K562 (cell line): ENCODE measurements around the gene LMLN. TPM values are rescaled to one million over a fixed set of nuclear protein-coding genes. Genes with fewer than 3 reads are reported as not detected.

Experiments
- ARID2 ChIP-seq: fragments of 450-650 bp; IDR thresholded peaks from 2 replicates; pipeline ENCODE4 v1.6.1; 2017; ENCODE audit warnings: antibody characterized with exemption, mild to moderate bottlenecking
- CBX2 ChIP-seq: fragments of 200-600 bp; sonication (generic); IDR thresholded peaks from one replicate; pipeline ENCODE4 v1.6.1; 2012; ENCODE audit warnings: mild to moderate bottlenecking, low read length, inconsistent platforms; ENCODE audit not compliant: insufficient read depth, poor library complexity, severe bottlenecking
- E2F3 ChIP-seq: fragments of 250-450 bp; sonication (Bioruptor Pico); IDR thresholded peaks from 2 replicates; pipeline ENCODE4 v1.4.0; 2020; ENCODE audit warnings: mild to moderate bottlenecking
- EP400 ChIP-seq: fragments of 450-650 bp; IDR thresholded peaks from 2 replicates; pipeline ENCODE4 v1.6.1; 2017; ENCODE audit warnings: antibody characterized with exemption, mild to moderate bottlenecking, moderate library complexity
- EZH2 ChIP-seq: IDR thresholded peaks from 2 replicates; pipeline ENCODE4 v1.6.1; 2012; ENCODE audit warnings: low read depth, mild to moderate bottlenecking, inconsistent platforms, low read length, borderline replicate concordance
- FOXJ3 ChIP-seq: sonication (generic); formaldehyde crosslinking; IDR thresholded peaks from 2 replicates; pipeline ENCODE4 v1.4.0; 2020; ENCODE audit warnings: mild to moderate bottlenecking, missing genetic modification reagents
- HNRNPH1 ChIP-seq: fragments of 200-400 bp; formaldehyde crosslinking; optimal IDR thresholded peaks from 2 replicates; pipeline ENCODE3; 2017; ENCODE audit warnings: low read depth, mild to moderate bottlenecking, low read length, moderate library complexity
- MED1 ChIP-seq: sonication (generic); formaldehyde crosslinking; IDR thresholded peaks from 2 replicates; pipeline ENCODE4 v1.8.1; 2023; ENCODE audit warnings: missing genetic modification reagents, borderline replicate concordance
- MEIS2 ChIP-seq: fragments of 450-650 bp; IDR thresholded peaks from 2 replicates; pipeline ENCODE4 v1.6.1; 2014; ENCODE audit warnings: mild to moderate bottlenecking; ENCODE audit not compliant: partially characterized antibody
- PCBP1 ChIP-seq: fragments of 200-400 bp; formaldehyde crosslinking; IDR thresholded peaks from 2 replicates; pipeline ENCODE4 v1.6.1; 2018; ENCODE audit warnings: mild to moderate bottlenecking, low read depth, low read length; ENCODE audit not compliant: poor library complexity, severe bottlenecking
- PCBP2 ChIP-seq: fragments of 200-400 bp; formaldehyde crosslinking; IDR thresholded peaks from 2 replicates; pipeline ENCODE4 v1.6.1; 2018; ENCODE audit warnings: low read length, low read depth, mild to moderate bottlenecking, moderate library complexity; ENCODE audit not compliant: poor library complexity, severe bottlenecking
- POLR2AphosphoS2 ChIP-seq: IDR thresholded peaks from 2 replicates; pipeline ENCODE4 v1.6.1; 2012; ENCODE audit warnings: low read length, improper control_type of control experiment
- POLR2H ChIP-seq: IDR thresholded peaks from 2 replicates; pipeline ENCODE4 v1.6.1; 2016; ENCODE audit warnings: missing genetic modification characterization, low read depth, mild to moderate bottlenecking, control low read depth, missing compliant biosample characterization, moderate library complexity
- PTBP1 ChIP-seq: fragments of 200-400 bp; formaldehyde crosslinking; IDR thresholded peaks from 2 replicates; pipeline ENCODE4 v1.6.1; 2017; ENCODE audit warnings: low read depth, low read length
- RBBP5 ChIP-seq: fragments of 200-600 bp; sonication (generic); IDR thresholded peaks from 2 replicates; pipeline ENCODE4 v1.6.1; 2012; ENCODE audit warnings: borderline replicate concordance, mild to moderate bottlenecking, low read length, control low read depth, inconsistent platforms; ENCODE audit not compliant: insufficient read depth, poor library complexity, severe bottlenecking
- RFX5 ChIP-seq: IDR thresholded peaks from 2 replicates; pipeline ENCODE4 v1.6.1; 2011; ENCODE audit warnings: low read depth, mild to moderate bottlenecking, improper control_type of control experiment, low read length
- SRSF1 ChIP-seq: fragments of 200-400 bp; formaldehyde crosslinking; IDR thresholded peaks from 2 replicates; pipeline ENCODE4 v1.6.1; 2017; ENCODE audit warnings: mild to moderate bottlenecking, low read depth, low read length, moderate library complexity
- SRSF7 ChIP-seq: fragments of 200-400 bp; formaldehyde crosslinking; optimal IDR thresholded peaks from 2 replicates; pipeline ENCODE3; 2017; ENCODE audit warnings: mild to moderate bottlenecking, low read depth, low read length
- TEAD4 ChIP-seq, 2 experiments: sonication (generic) in 1 of 2; formaldehyde crosslinking in 1 of 2; IDR thresholded peaks; 2 replicates each; pipeline versions ENCODE4 v1.6.1 to v1.8.0; 2012 to 2022; ENCODE audit warnings: borderline replicate concordance in 1 of 2, inconsistent platforms in 1 of 2, low read length in 1 of 2, mild to moderate bottlenecking in 1 of 2, missing genetic modification reagents in 1 of 2
- THRAP3 ChIP-seq: fragments of 450-650 bp; IDR thresholded peaks from 2 replicates; pipeline ENCODE4 v1.6.1; 2016; ENCODE audit warnings: mild to moderate bottlenecking, inconsistent platforms, borderline replicate concordance
- ZFP36 ChIP-seq: fragments of 150-350 bp; IDR thresholded peaks from 2 replicates; pipeline ENCODE4 v1.6.1; 2018; ENCODE audit warnings: low read length, low read depth; ENCODE audit not compliant: partially characterized antibody
- polyA plus RNA-seq, 8 experiments: library from polyadenylated mRNA; depleted of rRNA in 4 of 8; stranded (reverse) in 5 of 8; unstranded in 3 of 8; fragments of >200 nt; fragmentation: Nextera tagmentation in 2 of 8; fragmentation: Illumina TruSeq in 1 of 8; extraction: Ambion mirVana in 2 of 8; extraction: Trizol in 1 of 8; gene quantifications; 2 replicates each; pipeline versions ENCODE4 v1.2.1 to v1.2.3, GENCODE V29; 2011 to 2014; ENCODE audit warnings: inconsistent platforms in 1 of 8, missing spikeins in 1 of 8
- total RNA-seq, 7 experiments: library from RNA; depleted of rRNA in 6 of 7; stranded (reverse); fragments of >200 nt in 6 of 7; fragmentation: Illumina TruSeq in 2 of 7; extraction: Trizol in 2 of 7; gene quantifications; 2 replicates each; pipeline versions ENCODE4 v1.2.1 to v1.2.3, GENCODE V29; 2011 to 2021; ENCODE audit warnings: low replicate concordance in 1 of 7
- TF ChIP-seq, protein P1 (sequence below): fragments of 450-650 bp; IDR thresholded peaks from 2 replicates; pipeline ENCODE4 v1.6.1; 2016; ENCODE audit warnings: missing biosample characterization, missing genetic modification characterization
- TF ChIP-seq, protein P2 (sequence below), 2 experiments: fragments of 450-650 bp in 1 of 2; sonication (generic) in 1 of 2; formaldehyde crosslinking; conservative IDR thresholded peaks; 2 replicates each; pipeline versions ENCODE4 v1.4.0 to v1.8.1; 2020 to 2022; ENCODE audit warnings: mild to moderate bottlenecking in 1 of 2, missing genetic modification reagents in 1 of 2
- TF ChIP-seq, protein P3 (sequence below): sonication (generic); formaldehyde crosslinking; IDR thresholded peaks from 2 replicates; pipeline ENCODE4 v1.8.0; 2022; ENCODE audit warnings: missing genetic modification reagents, mild to moderate bottlenecking, borderline replicate concordance
- TF ChIP-seq, protein P4 (sequence below): fragments of 250-450 bp; sonication (Bioruptor Pico); IDR thresholded peaks from 2 replicates; pipeline ENCODE4 v1.6.1; 2021; ENCODE audit warnings: mild to moderate bottlenecking

Gene LMLN
- total and polyA plus RNA-seq, 9 of the 15 experiments (the other 6 are each of a cell fraction or from before 2014, with no cell fraction given), result 2.2 to 15.9 (median 6.9) TPM

DNA sequence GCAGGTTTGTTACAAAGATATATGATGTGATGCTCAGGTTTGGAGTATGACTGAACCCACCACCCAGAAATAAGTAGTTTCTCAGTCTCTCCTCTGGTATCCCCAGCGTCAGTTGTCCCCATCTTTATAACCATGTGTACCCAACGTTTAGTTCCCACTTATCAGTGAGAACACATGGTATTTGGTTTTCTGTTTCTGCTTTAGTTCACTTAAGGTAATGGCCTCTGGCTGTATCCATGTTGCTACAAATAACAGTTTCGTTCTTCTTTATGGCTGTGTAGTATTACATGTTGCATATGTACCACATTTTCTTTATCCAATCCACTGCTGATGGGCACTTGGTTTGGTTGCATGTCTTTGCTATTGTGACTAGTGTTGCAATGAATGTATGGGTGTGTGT is 132.3 kb downstream of the LMLN start (continued):
- no peak for TF ChIP-seq PCBP2
- TF ChIP-seq, protein P1, sequence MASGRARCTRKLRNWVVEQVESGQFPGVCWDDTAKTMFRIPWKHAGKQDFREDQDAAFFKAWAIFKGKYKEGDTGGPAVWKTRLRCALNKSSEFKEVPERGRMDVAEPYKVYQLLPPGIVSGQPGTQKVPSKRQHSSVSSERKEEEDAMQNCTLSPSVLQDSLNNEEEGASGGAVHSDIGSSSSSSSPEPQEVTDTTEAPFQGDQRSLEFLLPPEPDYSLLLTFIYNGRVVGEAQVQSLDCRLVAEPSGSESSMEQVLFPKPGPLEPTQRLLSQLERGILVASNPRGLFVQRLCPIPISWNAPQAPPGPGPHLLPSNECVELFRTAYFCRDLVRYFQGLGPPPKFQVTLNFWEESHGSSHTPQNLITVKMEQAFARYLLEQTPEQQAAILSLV (tag), result peak; percentile 36
- TF ChIP-seq HNRNPH1, result no peak
- no peak for TF ChIP-seq RBBP5
- peak; percentile 78 for TF ChIP-seq TEAD4 (IDR thresholded peaks at IDR 0.05; ENCODE audit: low read length)
- no peak for TF ChIP-seq TEAD4 (CRISPR knock-in tag; IDR thresholded peaks at IDR 0.05; ENCODE audit: borderline replicate concordance)
- TF ChIP-seq, protein P2, sequence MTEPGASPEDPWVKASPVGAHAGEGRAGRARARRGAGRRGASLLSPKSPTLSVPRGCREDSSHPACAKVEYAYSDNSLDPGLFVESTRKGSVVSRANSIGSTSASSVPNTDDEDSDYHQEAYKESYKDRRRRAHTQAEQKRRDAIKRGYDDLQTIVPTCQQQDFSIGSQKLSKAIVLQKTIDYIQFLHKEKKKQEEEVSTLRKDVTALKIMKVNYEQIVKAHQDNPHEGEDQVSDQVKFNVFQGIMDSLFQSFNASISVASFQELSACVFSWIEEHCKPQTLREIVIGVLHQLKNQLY (CRISPR knock-in tag; conservative IDR thresholded peaks at IDR 0.05), result no peak
- no peak for TF ChIP-seq PCBP1
- TF ChIP-seq POLR2H (tag), result no peak
- no peak for TF ChIP-seq PTBP1
- no peak for TF ChIP-seq ZFP36
- no peak for TF ChIP-seq CBX2
- TF ChIP-seq THRAP3, result no peak
- no peak for TF ChIP-seq RFX5
- TF ChIP-seq, protein P3, sequence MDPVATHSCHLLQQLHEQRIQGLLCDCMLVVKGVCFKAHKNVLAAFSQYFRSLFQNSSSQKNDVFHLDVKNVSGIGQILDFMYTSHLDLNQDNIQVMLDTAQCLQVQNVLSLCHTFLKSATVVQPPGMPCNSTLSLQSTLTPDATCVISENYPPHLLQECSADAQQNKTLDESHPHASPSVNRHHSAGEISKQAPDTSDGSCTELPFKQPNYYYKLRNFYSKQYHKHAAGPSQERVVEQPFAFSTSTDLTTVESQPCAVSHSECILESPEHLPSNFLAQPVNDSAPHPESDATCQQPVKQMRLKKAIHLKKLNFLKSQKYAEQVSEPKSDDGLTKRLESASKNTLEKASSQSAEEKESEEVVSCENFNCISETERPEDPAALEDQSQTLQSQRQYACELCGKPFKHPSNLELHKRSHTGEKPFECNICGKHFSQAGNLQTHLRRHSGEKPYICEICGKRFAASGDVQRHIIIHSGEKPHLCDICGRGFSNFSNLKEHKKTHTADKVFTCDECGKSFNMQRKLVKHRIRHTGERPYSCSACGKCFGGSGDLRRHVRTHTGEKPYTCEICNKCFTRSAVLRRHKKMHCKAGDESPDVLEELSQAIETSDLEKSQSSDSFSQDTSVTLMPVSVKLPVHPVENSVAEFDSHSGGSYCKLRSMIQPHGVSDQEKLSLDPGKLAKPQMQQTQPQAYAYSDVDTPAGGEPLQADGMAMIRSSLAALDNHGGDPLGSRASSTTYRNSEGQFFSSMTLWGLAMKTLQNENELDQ, result no peak
- no peak for TF ChIP-seq FOXJ3 (CRISPR knock-in tag)
- TF ChIP-seq, protein P4, sequence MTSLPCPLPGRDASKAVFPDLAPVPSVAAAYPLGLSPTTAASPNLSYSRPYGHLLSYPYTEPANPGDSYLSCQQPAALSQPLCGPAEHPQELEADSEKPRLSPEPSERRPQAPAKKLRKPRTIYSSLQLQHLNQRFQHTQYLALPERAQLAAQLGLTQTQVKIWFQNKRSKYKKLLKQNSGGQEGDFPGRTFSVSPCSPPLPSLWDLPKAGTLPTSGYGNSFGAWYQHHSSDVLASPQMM (CRISPR knock-in tag), result no peak
- TF ChIP-seq MED1, result no peak
- TF ChIP-seq SRSF7, result no peak
- TF ChIP-seq E2F3 (CRISPR knock-in tag), result no peak
- TF ChIP-seq ARID2, result no peak
- no peak for TF ChIP-seq SRSF1
- TF ChIP-seq MEIS2, result no peak
- TF ChIP-seq EP400, result 0 out of 2 replicates have a peak, but pooled peaks have one; percentile 30
- TF ChIP-seq EZH2, result no peak
- TF ChIP-seq POLR2AphosphoS2, result no peak
